H1 (cell line): ENCODE measurements around the gene ANAPC5. TPM values are rescaled to one million over a fixed set of nuclear protein-coding genes. Genes with fewer than 3 reads are reported as not detected.

Experiments used
- CTCF ChIA-PET: fragments of 300-600 bp; sonication (Branson Sonifier 250); formaldehyde crosslinking; loops from one replicate; lab custom pipeline; 2021; ENCODE audit not compliant: partially characterized antibody; lab: Charles Lee
- POLR2A ChIA-PET: fragments of 300-600 bp; sonication (Branson Sonifier 250); formaldehyde crosslinking; loops from one replicate; lab custom pipeline; 2021; ENCODE audit warnings: inconsistent platforms; ENCODE audit not compliant: partially characterized antibody; lab: Charles Lee
- DNase-seq, 2 experiments: peaks; one replicate each; pipeline versions ENCODE4 v3.0.0 to v3.0.0-alpha.2; 2010 to 2022; ENCODE audit warnings: low spot score in 2 of 2, low read depth in 1 of 2, mixed read lengths in 1 of 2
- FAIRE-seq: peaks from 2 replicates; lab custom pipeline; 2011; peaks lifted over from hg19 to GRCh38; lab: Jason Lieb, UNC
- H2AFZ ChIP-seq: 2 replicates; pipeline ENCODE4 v1.8.1; 2012; ENCODE audit warnings: low read length, inconsistent platforms
- H2AK5ac ChIP-seq: 2 replicates; pipeline ENCODE4 v1.6.1; 2013; ENCODE audit warnings: low read depth, low read length
- H2BK120ac ChIP-seq: replicated peaks from 2 replicates; pipeline ENCODE3; 2013; ENCODE audit warnings: low read depth, low read length, inconsistent platforms
- H2BK12ac ChIP-seq: 2 replicates; pipeline ENCODE4 v1.6.1; 2013; ENCODE audit warnings: low read depth, low read length
- H2BK15ac ChIP-seq: 2 replicates; pipeline ENCODE4 v1.6.1; 2013; ENCODE audit warnings: low read length
- H2BK20ac ChIP-seq: 2 replicates; pipeline ENCODE4 v1.6.1; 2013; ENCODE audit warnings: low read length
- H2BK5ac ChIP-seq: 2 replicates; pipeline ENCODE4 v1.6.1; 2013; ENCODE audit warnings: low read depth, low read length
- H3K14ac ChIP-seq: 2 replicates; pipeline ENCODE4 v1.6.1; 2013; ENCODE audit warnings: inconsistent platforms; ENCODE audit not compliant: insufficient read length
- H3K18ac ChIP-seq: 2 replicates; pipeline ENCODE4 v1.6.1; 2013; ENCODE audit warnings: low read length; ENCODE audit errors: extremely low read depth
- H3K23ac ChIP-seq: 2 replicates; pipeline ENCODE4 v1.6.1; 2013; ENCODE audit warnings: inconsistent platforms; ENCODE audit not compliant: insufficient read length
- H3K23me2 ChIP-seq: 2 replicates; pipeline ENCODE4 v1.6.1; 2013; ENCODE audit warnings: low read depth, low read length
- H3K27ac ChIP-seq: 2 replicates; pipeline ENCODE4 v1.6.1; 2011; ENCODE audit warnings: low read depth, low read length, inconsistent platforms
- H3K27me3 ChIP-seq, 4 experiments: replicated peaks in 1 of 4; 1 replicate in 1 of 4; 2 replicates in 3 of 4; pipeline versions ENCODE4 v1.6.1 to v1.8.1; 2011 to 2013; ENCODE audit warnings: low read length in 3 of 4, mild to moderate bottlenecking in 3 of 4, inconsistent platforms in 2 of 4, mixed read lengths in 2 of 4, moderate library complexity in 1 of 4; ENCODE audit not compliant: control insufficient read depth in 3 of 4, insufficient read depth in 3 of 4; ENCODE audit errors: extremely low read depth in 1 of 4
- H3K36me3 ChIP-seq, 4 experiments: 2 replicates each; pipeline versions ENCODE4 v1.6.1 to v1.8.1; 2011 to 2013; ENCODE audit warnings: mild to moderate bottlenecking in 4 of 4, low read length in 3 of 4, moderate library complexity in 2 of 4, control low read depth in 1 of 4, inconsistent platforms in 1 of 4; ENCODE audit not compliant: insufficient read depth in 4 of 4, control insufficient read depth in 2 of 4
- H3K4ac ChIP-seq: replicated peaks from 2 replicates; pipeline ENCODE3; 2013; ENCODE audit warnings: low read length, low read depth, mixed read lengths, inconsistent platforms; ENCODE audit not compliant: insufficient read length
- H3K4me1 ChIP-seq, 4 experiments: replicated peaks in 1 of 4; 1 replicate in 1 of 4; 2 replicates in 3 of 4; pipeline versions ENCODE4 v1.6.1 to v1.8.1; 2011 to 2013; ENCODE audit warnings: low read length in 3 of 4, inconsistent platforms in 2 of 4, mixed read lengths in 1 of 4; ENCODE audit not compliant: insufficient read depth in 4 of 4, control insufficient read depth in 3 of 4
- H3K4me2 ChIP-seq, 2 experiments: 2 replicates each; pipeline versions ENCODE4 v1.6.1 to v1.8.1; 2011 to 2013; ENCODE audit warnings: low read depth in 2 of 2, low read length in 2 of 2, control low read depth in 1 of 2, inconsistent platforms in 1 of 2, mild to moderate bottlenecking in 1 of 2; ENCODE audit not compliant: insufficient read depth in 1 of 2
- H3K4me3 ChIP-seq, 4 experiments: fragments of 200-600, 300-600 bp in 1 of 4; sonication (generic), shearing (Covaris generic), sonication (Bioruptor Twin) in 1 of 4; 2 replicates each; pipeline versions ENCODE4 v1.5.1 to v1.8.1; 2011 to 2016; ENCODE audit warnings: low read length in 4 of 4, low read depth in 3 of 4, control low read depth in 2 of 4, inconsistent platforms in 2 of 4, mild to moderate bottlenecking in 2 of 4, mixed read lengths in 1 of 4, moderate library complexity in 1 of 4; ENCODE audit not compliant: insufficient read depth in 2 of 4; ENCODE audit errors: extremely low read depth in 1 of 4
- H3K56ac ChIP-seq: replicated peaks from 2 replicates; pipeline ENCODE3; 2013; ENCODE audit warnings: low read depth, mild to moderate bottlenecking, mixed read lengths, low read length, inconsistent platforms; ENCODE audit not compliant: insufficient read length
- H3K79me1 ChIP-seq: 2 replicates; pipeline ENCODE4 v1.6.1; 2013; ENCODE audit warnings: low read depth, low read length, control low read depth
- H3K79me2 ChIP-seq, 2 experiments: 2 replicates each; pipeline versions ENCODE4 v1.6.1 to v1.8.1; 2012 to 2013; ENCODE audit warnings: low read length in 2 of 2, mild to moderate bottlenecking in 2 of 2, inconsistent platforms in 1 of 2; ENCODE audit not compliant: insufficient read depth in 2 of 2, control insufficient read depth in 1 of 2
- H3K9ac ChIP-seq, 4 experiments: replicated peaks in 1 of 4; 1 replicate in 1 of 4; 2 replicates in 3 of 4; pipeline versions ENCODE4 v1.6.1 to v1.8.1; 2011 to 2013; ENCODE audit warnings: low read depth in 3 of 4, low read length in 3 of 4, control low read depth in 2 of 4, mild to moderate bottlenecking in 2 of 4, moderate library complexity in 2 of 4, inconsistent platforms in 1 of 4; ENCODE audit errors: extremely low read depth in 1 of 4
- H3K9me3 ChIP-seq, 2 experiments: 2 replicates each; pipeline versions ENCODE4 v1.6.1 to v1.8.1; 2012 to 2013; ENCODE audit warnings: mild to moderate bottlenecking in 2 of 2, moderate library complexity in 2 of 2, control low read depth in 1 of 2, inconsistent platforms in 1 of 2, low read depth in 1 of 2, low read length in 1 of 2, mixed read lengths in 1 of 2; ENCODE audit not compliant: insufficient read depth in 2 of 2
- H4K20me1 ChIP-seq, 2 experiments: replicated peaks in 1 of 2; 2 replicates each; pipeline versions ENCODE3 to v1.8.1; 2011 to 2013; ENCODE audit warnings: inconsistent platforms in 2 of 2, low read length in 2 of 2, mild to moderate bottlenecking in 1 of 2; ENCODE audit not compliant: insufficient read depth in 2 of 2, control insufficient read depth in 1 of 2
- H4K5ac ChIP-seq: 2 replicates; pipeline ENCODE4 v1.6.1; 2013; ENCODE audit warnings: low read length, low read depth, mixed read lengths, inconsistent platforms; ENCODE audit not compliant: insufficient read length
- H4K8ac ChIP-seq: 2 replicates; pipeline ENCODE4 v1.8.0; 2013; ENCODE audit warnings: mild to moderate bottlenecking, moderate library complexity, low read length, inconsistent platforms; ENCODE audit not compliant: insufficient read depth; ENCODE audit errors: extremely low read depth
- H4K91ac ChIP-seq: replicated peaks from 2 replicates; pipeline ENCODE3; 2013; ENCODE audit warnings: low read length, mixed read lengths, inconsistent platforms; ENCODE audit not compliant: insufficient read length
- BCL11A ChIP-seq, 2 experiments: IDR thresholded peaks; one replicate each; pipeline ENCODE4 v1.6.1; 2011; ENCODE audit warnings: low read depth in 2 of 2, low read length in 2 of 2, mild to moderate bottlenecking in 2 of 2
- EP300 ChIP-seq, 2 experiments: IDR thresholded peaks; 1 replicate in 1 of 2; 2 replicates in 1 of 2; pipeline ENCODE4 v1.6.1; 2011 to 2012; ENCODE audit warnings: low read depth in 2 of 2, low read length in 2 of 2, mild to moderate bottlenecking in 2 of 2, borderline replicate concordance in 1 of 2, inconsistent platforms in 1 of 2, moderate library complexity in 1 of 2
- JUND ChIP-seq: IDR thresholded peaks from 2 replicates; pipeline ENCODE4 v1.6.1; 2011; ENCODE audit warnings: mild to moderate bottlenecking, improper control_type of control experiment, low read length
- KDM1A ChIP-seq: fragments of 200-600, 300-600 bp; sonication (generic); IDR thresholded peaks from 2 replicates; pipeline ENCODE4 v1.7.1; 2016; ENCODE audit warnings: mild to moderate bottlenecking, low read length, borderline replicate concordance
- POLR2A ChIP-seq, 2 experiments: IDR thresholded peaks; 1 replicate in 1 of 2; 2 replicates in 1 of 2; pipeline ENCODE4 v1.6.1; 2011; ENCODE audit warnings: low read depth in 2 of 2, low read length in 2 of 2, mild to moderate bottlenecking in 2 of 2; ENCODE audit errors: control extremely low read depth in 1 of 2
- RBBP5 ChIP-seq: IDR thresholded peaks from 2 replicates; pipeline ENCODE4 v1.7.1; 2012; ENCODE audit warnings: low read depth, mild to moderate bottlenecking, inconsistent platforms, low read length, moderate library complexity, borderline replicate concordance
- SIN3A ChIP-seq, 2 experiments: IDR thresholded peaks in 1 of 2; conservative IDR thresholded peaks in 1 of 2; 2 replicates each; pipeline ENCODE4 v1.6.1; 2011 to 2012; ENCODE audit warnings: low read length in 2 of 2, improper control_type of control experiment in 1 of 2, low read depth in 1 of 2, mild to moderate bottlenecking in 1 of 2
- SP1 ChIP-seq: IDR thresholded peaks from 2 replicates; pipeline ENCODE4 v1.6.1; 2011; ENCODE audit warnings: low read depth, low read length
- SRF ChIP-seq: IDR thresholded peaks from 2 replicates; pipeline ENCODE4 v1.6.1; 2011; ENCODE audit warnings: mild to moderate bottlenecking, low read depth, low read length, moderate library complexity
- WGBS, 2 experiments: shearing (Covaris generic) in 1 of 2; methylation state at CpG; one replicate each; pipeline versions ENCODE4 v1.1.6 to v1.1.7; 2013 to 2015; ENCODE audit warnings: low lambda C conversion rate in 2 of 2, mixed read lengths in 2 of 2, inconsistent platforms in 1 of 2, low coverage in 1 of 2, missing lambda C conversion rate in 1 of 2; ENCODE audit not compliant: insufficient replicate concordance in 2 of 2, insufficient coverage in 1 of 2, insufficient read length in 1 of 2; ENCODE audit errors: extremely low coverage in 1 of 2, missing lambda C conversion rate in 1 of 2; 5-methylcytosine and 5-hydroxymethylcytosine counted together
- polyA plus RNA-seq, 7 experiments: library from polyadenylated mRNA; depleted of rRNA in 3 of 7; stranded (reverse) in 5 of 7; unstranded in 2 of 7; fragments of >200 nt in 5 of 7; fragments of 200-250 nt in 2 of 7; gene quantifications; 1 replicate in 5 of 7; 2 replicates in 1 of 7; 4 replicates in 1 of 7; pipeline versions ENCODE4 v1.2.1 to v1.2.3, GENCODE V29; 2011 to 2013; ENCODE audit warnings: missing spikeins in 2 of 7, mixed read lengths in 2 of 7
- total RNA-seq: library from RNA; stranded (reverse); fragmentation: NEBNext Ultra II Directional; extraction: Animal tissue kit (Norgen Biotek cat#: 25700); gene quantifications from 2 replicates; pipeline ENCODE4 v1.2.1, GENCODE V29; 2021
- TF ChIP-seq, protein P1 (sequence below): IDR thresholded peaks from 2 replicates; pipeline ENCODE4 v1.6.1; 2012; ENCODE audit warnings: inconsistent platforms

Gene ANAPC5
- total and polyA plus RNA-seq, 2 of the 8 experiments (the other 6 are each of a cell fraction or from before 2014, with no cell fraction given): 103 to 127 TPM

DNA sequence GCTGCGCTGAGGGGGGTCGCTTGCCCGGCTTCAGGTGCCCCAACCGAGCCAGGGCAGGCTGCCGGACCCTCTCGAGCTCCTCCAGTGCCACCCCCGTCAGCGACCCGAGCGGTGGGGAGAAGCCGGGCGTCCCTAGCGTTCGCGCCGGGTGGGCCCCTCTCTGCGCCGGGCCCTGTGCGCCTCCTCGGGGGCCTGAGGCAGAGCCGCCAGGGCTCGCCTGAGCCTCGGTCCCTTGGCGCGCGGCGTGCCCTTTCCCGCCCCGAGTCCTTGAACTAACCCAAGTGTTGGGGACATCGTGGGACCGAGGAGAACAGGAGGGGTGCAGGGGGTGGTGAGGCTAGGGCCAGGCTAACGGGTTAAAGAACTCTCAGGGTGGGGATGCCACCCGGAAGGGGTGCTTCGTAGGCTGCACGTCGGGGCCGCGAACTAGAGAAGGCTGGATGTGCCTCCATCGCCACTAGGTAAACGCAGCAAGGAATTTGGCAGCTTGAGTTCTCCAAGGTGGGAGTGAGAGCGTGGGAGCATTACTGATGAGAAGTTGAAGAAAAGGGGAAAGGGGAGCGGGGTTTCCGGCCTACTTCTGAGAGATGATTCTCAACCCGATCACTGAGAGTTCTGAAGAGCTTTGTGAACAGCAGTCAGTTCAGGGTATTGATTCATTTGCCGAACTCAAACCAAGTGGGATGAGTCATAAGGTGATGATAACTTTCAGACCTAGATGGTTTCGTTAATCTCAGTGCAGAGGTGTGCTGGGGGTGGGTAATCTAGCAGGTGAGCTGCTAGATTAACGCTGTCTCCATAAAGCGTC is 48.3 kb upstream of the ANAPC5 start:
- H3K27me3 ChIP-seq: no peaks in the 10 kb centered on the region
- CTCF ChIA-PET: interaction anchor here (0.5 to 3.8 kb wide), 10 partner anchors 11 to 373 kb away, joined by 3 to 18 read pairs (median 3); no protein-coding TSS in a partner anchor
- TF ChIP-seq SP1 (no peak), BCL11A (IDR thresholded peaks at IDR 0.05; ENCODE audit: low read depth in 2 of 2, low read length in 2 of 2) (no peak), RBBP5 (peak; percentile 70; the same call in 1 of the 2 replicates), EP300 (IDR thresholded peaks at IDR 0.05; ENCODE audit: borderline replicate concordance in 1 of 2, low read depth in 2 of 2, low read length in 2 of 2) (no peak), JUND (peak; percentile 36; the same call in 1 of the 2 replicates), POLR2A (IDR thresholded peaks at IDR 0.05; ENCODE audit: control extremely low read depth in 1 of 2, low read depth in 2 of 2, low read length in 2 of 2) (no peak), SRF (no peak), KDM1A (no peak), SIN3A (conservative IDR thresholded peaks at IDR 0.05 in 1 of 2, IDR thresholded peaks at IDR 0.05 in 1 of 2; ENCODE audit: low read depth in 1 of 2, low read length in 2 of 2) (peak in 1 of 2 experiments; percentile 61; a peak in 1 of 4 replicates)
- TF ChIP-seq, protein P1, sequence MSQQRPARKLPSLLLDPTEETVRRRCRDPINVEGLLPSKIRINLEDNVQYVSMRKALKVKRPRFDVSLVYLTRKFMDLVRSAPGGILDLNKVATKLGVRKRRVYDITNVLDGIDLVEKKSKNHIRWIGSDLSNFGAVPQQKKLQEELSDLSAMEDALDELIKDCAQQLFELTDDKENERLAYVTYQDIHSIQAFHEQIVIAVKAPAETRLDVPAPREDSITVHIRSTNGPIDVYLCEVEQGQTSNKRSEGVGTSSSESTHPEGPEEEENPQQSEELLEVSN: peak; percentile 52; the same call in 1 of the 2 replicates

More for the DNA sequence above, 48.3 kb upstream of the ANAPC5 start:
- peaks cover 0 to 8% (median 5%) of the 10 kb centered on the region in 4 experiments; a peak in 4 of 8 replicates for H3K36me3 ChIP-seq
- H3K9me3 ChIP-seq: no peaks in the 10 kb centered on the region
- H2BK12ac ChIP-seq: no peak overlapping the region
- H2BK20ac ChIP-seq: no peak overlapping the region
- peak overlapping the region; percentile 77 to 93 (median 80) for H3K9ac ChIP-seq
- no peak for DNase-seq
- peaks cover 0 to 3% of the 10 kb centered on the region in 2 experiments for H4K20me1 ChIP-seq
- H2AFZ ChIP-seq: no peak overlapping the region; the same call in 1 of the 2 replicates
- WGBS, 2 experiments: 4% methylated on average over 37 of the region's 48 CpGs; no CpG with 5 or more reads in 1 of the 2 experiments
- peak overlapping the region; percentile 91 for H4K8ac ChIP-seq
- POLR2A ChIA-PET: interaction anchor here (0.6 to 3.0 kb wide), 26 partner anchors 9 to 489 kb away, joined by 3 to 22 read pairs (median 4); partner anchors contain the start of genes ANAPC5, CAMKK2 and KDM2B
- H3K4ac ChIP-seq: peak overlapping the region; percentile 89
- H2BK5ac ChIP-seq: peak overlapping the region; percentile 80
- peak overlapping the region; percentile 83 for H3K27ac ChIP-seq
- peaks cover 0 to 4% (median under 1%) of the 10 kb centered on the region in 4 experiments; a peak in 1 of 7 replicates for H3K4me1 ChIP-seq
- no peak overlapping the region; the same call in 1 of the 2 replicates for H2AK5ac ChIP-seq
- H4K91ac ChIP-seq: peak overlapping the region; percentile 81
- H3K4me2 ChIP-seq: peak overlapping the region; percentile 79 to 99
- no peak for FAIRE-seq
- peaks cover 8% of the 10 kb centered on the region for H3K23me2 ChIP-seq
- no peak overlapping the region for H3K14ac ChIP-seq
- H3K56ac ChIP-seq: peak overlapping the region; percentile 82
- H4K5ac ChIP-seq: peak overlapping the region; percentile 89
- H3K18ac ChIP-seq: peak overlapping the region; percentile 95
- H2BK15ac ChIP-seq: no peak overlapping the region
- peaks cover 4% of the 10 kb centered on the region for H3K79me1 ChIP-seq
- no peak overlapping the region for H3K23ac ChIP-seq
- no peak overlapping the region for H2BK120ac ChIP-seq
- H3K4me3 ChIP-seq: peak overlapping the region; percentile 76 to 87 (median 86)
- peaks cover 4 to 43% of the 10 kb centered on the region in 2 experiments; a peak in 3 of 4 replicates for H3K79me2 ChIP-seq
